Heart left ventricle (tissue), 16 donors: ENCODE results near the gene CD151. TPM values are rescaled to one million over a fixed set of nuclear protein-coding genes. Genes with fewer than 3 reads are reported as not detected.

Experiments
- ATAC-seq, 4 donors: fragments of 200-7000 bp; cut with Tn5 transposase; one replicate each; pipeline ENCODE4 v1.9.1; 2020 to 2022; ENCODE audit warnings: moderate library complexity in 4 of 4, mild to moderate bottlenecking in 3 of 4, moderate number of reproducible peaks in 1 of 4
- DNase-seq, 5 donors: peaks; one replicate each; pipeline ENCODE4 v3.0.0-alpha.2; 2020
- H3K27ac ChIP-seq, 12 donors: fragments of 200-600 bp; sonication (generic) in 4 of 12; one replicate each; pipeline versions ENCODE4 v1.5.0 to v1.8.0; 2016 to 2022; ENCODE audit warnings: mild to moderate bottlenecking in 2 of 12
- H3K27me3 ChIP-seq, 9 donors: fragments of 200-600 bp; sonication (generic) in 2 of 9; one replicate each; pipeline versions ENCODE4 v1.5.1 to v1.8.0; 2016 to 2022; ENCODE audit warnings: mild to moderate bottlenecking in 3 of 9
- H3K36me3 ChIP-seq, 9 donors: fragments of 200-600 bp; sonication (generic) in 2 of 9; one replicate each; pipeline versions ENCODE4 v1.5.0 to v1.8.0; 2018 to 2022; ENCODE audit warnings: mild to moderate bottlenecking in 2 of 9
- H3K4me1 ChIP-seq, 12 donors: fragments of 200-600 bp; sonication (generic) in 4 of 12; one replicate each; pipeline versions ENCODE4 v1.5.0 to v1.8.0; 2016 to 2022; ENCODE audit warnings: mild to moderate bottlenecking in 3 of 12
- H3K4me3 ChIP-seq, 12 donors: fragments of 200-600 bp; sonication (generic) in 4 of 12; one replicate each; pipeline versions ENCODE4 v1.5.0 to v1.8.0; 2017 to 2022; ENCODE audit warnings: mild to moderate bottlenecking in 9 of 12, moderate library complexity in 4 of 12
- H3K9me3 ChIP-seq, 12 donors: fragments of 200-600 bp; sonication (generic) in 4 of 12; one replicate each; pipeline versions ENCODE4 v1.5.0 to v1.8.0; 2016 to 2022; ENCODE audit warnings: mild to moderate bottlenecking in 1 of 12
- POLR2A ChIP-seq, 2 donors: fragments of 450-650 bp; IDR thresholded peaks; one replicate each; pipeline ENCODE4 v1.6.1; 2017; ENCODE audit warnings: antibody characterized with exemption in 2 of 2, mild to moderate bottlenecking in 2 of 2, moderate library complexity in 2 of 2
- WGBS, 4 donors: extraction: QIAGEN DNeasy Blood & Tissue Kit in 2 of 4; methylation state at CpG; one replicate each; pipeline versions ENCODE4 v1.1.5 to v1.1.7; 2013 to 2018; 5-methylcytosine and 5-hydroxymethylcytosine counted together
- intact Hi-C, 10 donors: fragments of 100-400 bp; cut with DNase I; formaldehyde crosslinking; loops; one replicate each; pipeline versions ENCODE4 v1.11.1 to v1.14.2; 2022
- polyA plus RNA-seq, 2 donors: library from polyadenylated mRNA; stranded (reverse); fragments of 200-250 nt; gene quantifications; one replicate each; pipeline ENCODE4 v1.2.3, GENCODE V29; 2013
- total RNA-seq, 9 donors: library from RNA; depleted of rRNA in 2 of 9; stranded (reverse); fragments of >200 nt in 2 of 9; fragmentation: NEBNext Ultra II Directional in 3 of 9; extraction: Animal tissue kit (Norgen Biotek cat#: 25700) in 3 of 9; gene quantifications; one replicate each; pipeline versions ENCODE4 v1.1.0 to v1.2.4, GENCODE V29; 2016 to 2023
- TF ChIP-seq, protein P1 (sequence below), 12 donors: fragments of 200-600 bp; sonication (generic) in 4 of 12; IDR thresholded peaks; one replicate each; pipeline versions ENCODE4 v1.5.0 to v1.8.0; 2018 to 2022; ENCODE audit warnings: antibody characterized with exemption in 12 of 12, mild to moderate bottlenecking in 5 of 12
- donor health status: ischemic (EF 13 %, LVEDD 7.1; RV severe dilation, severe dysfunction).
- donor health status: healthy with polysubstance abuse.
- donor health status: DM: no; HTN: yes; CAD: no.
- donor health status: DM: no; HTN: no; CAD: no.
- donor health status: ischemic (EF 25% LVEDD 6.9; RV normal size, moderate dysfunction).
- donor health status: ischemic (EF 25% LVEDD 5.7; RV mildly dilated, moderate dysfunction).
- donor health status: healthy.
- donor health status: DM: yes; HTN: yes; CAD: no.
- donor health status: ischemic (EF 35%, LVEDD 5.7; RV mildly dilated, moderate dysfunction).
- donor health status: nonischemic (EF 11% LVEDD 7.7; RV severe dilation, severe dysfunction).
- donor health status: DM: yes; HTN: yes; CAD: no.
- donor health status: PGD.
- donor health status: ischemic (EF 29% LVEDD 5.4; RV normal size, mild dysfunction).
- donor health status: nonischemic (EF 23%, LVEDD 6.1; RV moderate dilation, normal function).

CD151 gene
- total and polyA plus RNA-seq, 11 donors = 323 to 817 (median 477) TPM

DNA sequence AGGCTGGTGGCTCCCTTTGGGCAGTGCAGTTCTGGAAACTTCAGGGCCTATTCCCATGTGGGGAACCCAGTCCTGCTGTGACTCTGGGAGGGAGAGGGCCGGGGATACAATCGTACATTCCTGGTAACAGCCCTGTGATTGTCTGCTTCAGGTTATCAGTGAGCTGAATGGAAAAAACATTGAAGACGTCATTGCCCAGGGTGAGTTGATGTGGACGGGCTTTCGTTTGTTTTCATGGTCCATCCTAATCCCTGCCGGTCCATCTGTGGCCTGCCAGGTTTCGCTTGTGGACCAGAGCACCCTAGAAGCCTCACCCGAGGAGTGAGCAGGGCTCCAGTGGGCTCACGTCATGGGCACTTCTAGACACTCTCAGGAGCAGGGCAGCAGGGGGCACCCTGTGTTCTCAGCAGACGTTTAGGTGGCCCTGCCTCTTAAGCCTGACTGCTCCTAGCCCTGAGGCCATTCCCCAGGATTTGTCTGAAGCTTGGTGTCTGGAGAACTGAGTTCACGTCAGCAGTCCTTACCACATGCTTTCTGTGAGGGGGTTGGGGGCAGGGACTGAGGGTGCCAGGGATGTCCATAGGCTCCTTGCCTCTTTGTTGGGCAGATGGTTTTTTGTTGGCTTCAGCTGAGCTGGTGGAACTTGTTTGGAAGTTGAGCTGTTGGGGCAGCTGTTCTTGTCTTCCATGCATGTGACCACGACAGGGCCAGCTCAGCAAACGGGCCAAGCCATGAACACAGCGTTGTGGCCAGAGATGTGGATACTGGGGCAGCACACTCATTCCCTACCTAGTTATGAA, 21.1 kb upstream of the CD151 start:
- H3K27me3 ChIP-seq = no peaks in the 10 kb centered on the region
- H3K27ac ChIP-seq = peak overlapping the region in 3 of 12 donors; percentile 14 to 98 (median 97)
- no peak for DNase-seq
- ATAC-seq = no peak
- TF ChIP-seq, protein P1, sequence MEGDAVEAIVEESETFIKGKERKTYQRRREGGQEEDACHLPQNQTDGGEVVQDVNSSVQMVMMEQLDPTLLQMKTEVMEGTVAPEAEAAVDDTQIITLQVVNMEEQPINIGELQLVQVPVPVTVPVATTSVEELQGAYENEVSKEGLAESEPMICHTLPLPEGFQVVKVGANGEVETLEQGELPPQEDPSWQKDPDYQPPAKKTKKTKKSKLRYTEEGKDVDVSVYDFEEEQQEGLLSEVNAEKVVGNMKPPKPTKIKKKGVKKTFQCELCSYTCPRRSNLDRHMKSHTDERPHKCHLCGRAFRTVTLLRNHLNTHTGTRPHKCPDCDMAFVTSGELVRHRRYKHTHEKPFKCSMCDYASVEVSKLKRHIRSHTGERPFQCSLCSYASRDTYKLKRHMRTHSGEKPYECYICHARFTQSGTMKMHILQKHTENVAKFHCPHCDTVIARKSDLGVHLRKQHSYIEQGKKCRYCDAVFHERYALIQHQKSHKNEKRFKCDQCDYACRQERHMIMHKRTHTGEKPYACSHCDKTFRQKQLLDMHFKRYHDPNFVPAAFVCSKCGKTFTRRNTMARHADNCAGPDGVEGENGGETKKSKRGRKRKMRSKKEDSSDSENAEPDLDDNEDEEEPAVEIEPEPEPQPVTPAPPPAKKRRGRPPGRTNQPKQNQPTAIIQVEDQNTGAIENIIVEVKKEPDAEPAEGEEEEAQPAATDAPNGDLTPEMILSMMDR (IDR thresholded peaks at IDR 0.05) = peak in 1 of 12 donors; percentile 15
- TF ChIP-seq POLR2A (IDR thresholded peaks at IDR 0.05) = no peak
- no peaks in the 10 kb centered on the region for H3K9me3 ChIP-seq
- peak overlapping the region in 7 of 12 donors; percentile 79 to 100 (median 97) for H3K4me3 ChIP-seq
- H3K4me1 ChIP-seq = peaks cover 2 to 34% (median 25%) of the 10 kb centered on the region in 12 donors
- peaks cover 3 to 42% (median 32%) of the 10 kb centered on the region in 9 donors for H3K36me3 ChIP-seq
- intact Hi-C loops = no loop called here
- 54 to 66% (median 62%) methylated on average over 7 to 14 of the region's 14 CpGs for WGBS, 4 donors

GRCh38 chr11:812390-812789, 20.4 kb upstream of the CD151 start:
- intact Hi-C loops = no loop called here
- Histone ChIP-seq H3K9me3 (no peaks in the 10 kb centered on the region), H3K36me3 (peaks cover 3 to 42% (median 32%) of the 10 kb centered on the region in 9 donors), H3K4me3 (no peak overlapping the region), H3K27ac (no peak overlapping the region), H3K27me3 (no peaks in the 10 kb centered on the region), H3K4me1 (peaks cover 2 to 34% (median 25%) of the 10 kb centered on the region in 12 donors)
- ATAC-seq (no peak), DNase-seq (no peak)
- 83 to 88% (median 86%) methylated on average over 3 of the region's 3 CpGs for WGBS, 4 donors
- TF ChIP-seq, protein P1 (IDR thresholded peaks at IDR 0.05) = no peak
- no peak for TF ChIP-seq POLR2A (IDR thresholded peaks at IDR 0.05)

GRCh38 chr11:813072-813455, 19.7 kb upstream of the CD151 start:
- H3K9me3 ChIP-seq = no peaks in the 10 kb centered on the region
- peaks cover 3 to 42% (median 32%) of the 10 kb centered on the region in 9 donors for H3K36me3 ChIP-seq
- ATAC-seq (no peak), DNase-seq (no peak)
- intact Hi-C loops = no loop called here
- 91 to 93% (median 92%) methylated on average over 6 of the region's 6 CpGs for WGBS, 4 donors
- TF ChIP-seq, protein P1 (IDR thresholded peaks at IDR 0.05) = no peak
- TF ChIP-seq POLR2A (IDR thresholded peaks at IDR 0.05) = no peak
- peaks cover 2 to 28% (median 24%) of the 10 kb centered on the region in 12 donors for H3K4me1 ChIP-seq
- no peak overlapping the region for H3K4me3 ChIP-seq
- no peak overlapping the region for H3K27ac ChIP-seq
- no peaks in the 10 kb centered on the region for H3K27me3 ChIP-seq

- intact Hi-C loops = no loop called here
- Histone ChIP-seq H3K36me3 (peaks cover 3 to 42% (median 32%) of the 10 kb centered on the region in 9 donors), H3K4me1 (peaks cover 2 to 26% (median 20%) of the 10 kb centered on the region in 12 donors), H3K27ac (no peak overlapping the region), H3K27me3 (no peaks in the 10 kb centered on the region), H3K4me3 (no peak overlapping the region), H3K9me3 (no peaks in the 10 kb centered on the region)
- WGBS, 4 donors = 77 to 86% (median 82%) methylated on average over 9 of the region's 9 CpGs
- no peak for DNase-seq
- TF ChIP-seq, protein P1 (IDR thresholded peaks at IDR 0.05) = no peak
- TF ChIP-seq POLR2A (IDR thresholded peaks at IDR 0.05) = no peak
- ATAC-seq = no peak
Measured at GRCh38 chr11:813456-814096, 19.2 kb upstream of the CD151 start.
